Measurements from ENCODE around the gene TOP3A.
"Not testable (repeated sequence)": the region's sequence is repeated elsewhere in the genome, so short reads cannot be mapped to it uniquely, and the experiment has no call there.

Gene TOP3A, protein sequence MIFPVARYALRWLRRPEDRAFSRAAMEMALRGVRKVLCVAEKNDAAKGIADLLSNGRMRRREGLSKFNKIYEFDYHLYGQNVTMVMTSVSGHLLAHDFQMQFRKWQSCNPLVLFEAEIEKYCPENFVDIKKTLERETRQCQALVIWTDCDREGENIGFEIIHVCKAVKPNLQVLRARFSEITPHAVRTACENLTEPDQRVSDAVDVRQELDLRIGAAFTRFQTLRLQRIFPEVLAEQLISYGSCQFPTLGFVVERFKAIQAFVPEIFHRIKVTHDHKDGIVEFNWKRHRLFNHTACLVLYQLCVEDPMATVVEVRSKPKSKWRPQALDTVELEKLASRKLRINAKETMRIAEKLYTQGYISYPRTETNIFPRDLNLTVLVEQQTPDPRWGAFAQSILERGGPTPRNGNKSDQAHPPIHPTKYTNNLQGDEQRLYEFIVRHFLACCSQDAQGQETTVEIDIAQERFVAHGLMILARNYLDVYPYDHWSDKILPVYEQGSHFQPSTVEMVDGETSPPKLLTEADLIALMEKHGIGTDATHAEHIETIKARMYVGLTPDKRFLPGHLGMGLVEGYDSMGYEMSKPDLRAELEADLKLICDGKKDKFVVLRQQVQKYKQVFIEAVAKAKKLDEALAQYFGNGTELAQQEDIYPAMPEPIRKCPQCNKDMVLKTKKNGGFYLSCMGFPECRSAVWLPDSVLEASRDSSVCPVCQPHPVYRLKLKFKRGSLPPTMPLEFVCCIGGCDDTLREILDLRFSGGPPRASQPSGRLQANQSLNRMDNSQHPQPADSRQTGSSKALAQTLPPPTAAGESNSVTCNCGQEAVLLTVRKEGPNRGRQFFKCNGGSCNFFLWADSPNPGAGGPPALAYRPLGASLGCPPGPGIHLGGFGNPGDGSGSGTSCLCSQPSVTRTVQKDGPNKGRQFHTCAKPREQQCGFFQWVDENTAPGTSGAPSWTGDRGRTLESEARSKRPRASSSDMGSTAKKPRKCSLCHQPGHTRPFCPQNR

DNA sequence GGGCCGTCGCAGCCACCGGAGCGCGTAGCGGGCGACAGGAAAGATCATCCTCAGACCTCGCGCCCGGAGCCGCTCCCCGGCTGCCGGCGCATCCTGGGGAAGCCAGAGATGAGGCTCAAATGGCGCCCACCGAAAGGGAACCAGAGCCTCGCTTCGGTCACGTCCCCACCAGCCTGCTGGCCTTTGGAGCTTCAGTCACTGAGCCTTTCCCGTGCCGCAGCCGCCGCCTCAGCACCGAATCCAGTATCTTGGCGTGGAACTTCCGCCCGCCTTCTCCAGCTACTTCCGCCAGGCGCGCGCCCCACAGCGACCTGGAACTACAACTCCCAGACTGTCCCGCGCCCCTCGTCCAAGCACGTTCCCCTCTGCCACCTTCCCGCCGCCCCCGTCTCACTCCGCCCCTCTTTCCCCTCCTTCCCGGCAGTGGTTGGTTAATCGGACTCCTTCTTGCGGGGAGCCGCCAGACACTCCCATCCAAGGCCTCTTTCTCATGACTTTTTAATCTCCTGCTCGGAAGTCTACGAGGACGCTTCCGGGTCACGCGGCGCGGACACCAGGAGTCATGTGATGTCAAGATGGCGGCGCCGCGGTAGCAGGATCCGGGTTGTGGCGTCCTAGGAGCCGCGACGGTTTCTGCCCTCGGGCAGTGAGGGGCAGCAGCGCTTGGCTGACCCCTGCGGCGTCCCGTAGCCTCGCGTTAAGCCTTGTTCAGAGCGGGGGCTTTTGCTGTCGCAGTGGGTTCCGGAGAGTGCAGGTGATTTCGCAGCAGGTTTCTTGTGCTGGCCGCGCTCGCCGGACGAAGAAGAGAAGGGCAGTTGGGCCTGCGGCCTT is at the start of gene TOP3A, which contains the start of gene SMCR8:
Gene TOP3A (minus strand): TSS at position 264 of the 831 bp plus-strand sequence. CDS start 216 bp downstream, at position 48.
Gene SMCR8 (plus strand): TSS at position 563 of the 831 bp plus-strand sequence. CDS start 497 bp downstream, outside the sequence.
- DNase-seq (ENCODE audit: low read depth), result peak; percentile 99

DNA sequence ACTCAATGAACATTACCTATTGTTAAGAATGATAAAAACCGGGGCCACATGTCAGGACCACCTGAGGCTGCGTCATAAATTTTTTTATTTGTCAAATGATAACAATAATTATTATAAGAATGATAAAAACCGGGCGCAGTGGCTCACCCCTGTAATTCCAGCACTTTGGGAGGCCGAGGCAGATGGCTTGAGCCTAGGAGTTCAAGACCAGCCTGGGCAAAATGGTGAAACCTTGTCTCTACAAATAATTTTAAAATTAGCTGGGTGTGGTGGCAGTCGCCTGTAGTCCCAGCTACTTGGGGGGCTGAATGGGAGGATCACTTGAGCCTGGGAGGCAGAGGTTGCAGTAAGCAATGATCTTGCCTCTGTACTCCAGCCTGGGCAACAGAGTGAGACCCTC is 49.4 kb upstream of the TOP3A start:
- DNase-seq (ENCODE audit: low read depth), result no peak

DNA sequence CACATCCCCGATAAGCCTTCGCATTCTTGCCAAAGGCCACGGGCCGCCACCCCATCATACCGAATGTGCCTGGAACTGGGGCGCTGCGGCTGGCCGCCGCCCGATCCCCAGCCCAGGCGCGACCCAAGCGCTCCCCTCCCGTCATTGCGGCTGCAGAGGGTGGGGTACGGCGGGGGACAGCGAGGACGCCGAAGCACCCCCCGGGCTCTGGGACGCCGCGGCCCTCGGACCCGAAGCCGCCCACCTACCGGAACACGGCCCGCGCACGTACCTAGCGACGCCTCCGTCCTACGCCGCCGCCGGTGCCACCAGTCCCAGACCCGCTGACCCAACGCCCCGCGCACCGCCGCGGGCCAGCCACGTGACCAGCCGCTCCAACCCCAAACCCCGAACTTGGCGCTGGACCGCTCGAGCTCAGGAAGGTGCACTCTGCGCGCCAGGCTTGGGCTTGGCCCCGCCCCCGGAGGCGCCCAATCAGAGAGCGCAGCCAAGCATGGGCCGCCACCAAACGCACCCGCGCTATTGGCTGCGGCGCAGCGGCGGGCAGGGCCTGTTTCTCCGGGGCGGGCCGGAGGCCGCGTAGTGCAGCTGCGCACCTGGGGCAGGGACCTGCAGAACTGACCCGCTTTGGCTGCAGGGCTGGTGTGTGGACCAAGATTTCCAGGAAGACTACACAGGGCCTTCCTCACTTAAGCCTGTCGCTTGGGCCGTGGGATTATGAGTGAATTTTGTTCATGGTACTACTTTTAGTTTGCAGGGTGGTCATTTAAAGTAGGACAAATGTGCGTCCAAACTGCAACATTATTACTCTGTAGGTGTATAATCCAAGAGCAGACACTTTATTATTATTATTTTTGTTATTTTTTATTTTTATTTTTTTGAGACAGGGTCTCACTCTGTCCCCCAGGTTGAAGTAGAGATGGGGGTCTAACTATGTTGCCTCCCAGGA is 48.6 kb upstream of the TOP3A start, which contains the start of gene SHMT1:
Gene SHMT1 (minus strand): TSS at position 450 of the 949 bp plus-strand sequence. CDS start 7,569 bp downstream, outside the sequence.
- DNase-seq (ENCODE audit: low read depth), result peak; percentile 75

DNA sequence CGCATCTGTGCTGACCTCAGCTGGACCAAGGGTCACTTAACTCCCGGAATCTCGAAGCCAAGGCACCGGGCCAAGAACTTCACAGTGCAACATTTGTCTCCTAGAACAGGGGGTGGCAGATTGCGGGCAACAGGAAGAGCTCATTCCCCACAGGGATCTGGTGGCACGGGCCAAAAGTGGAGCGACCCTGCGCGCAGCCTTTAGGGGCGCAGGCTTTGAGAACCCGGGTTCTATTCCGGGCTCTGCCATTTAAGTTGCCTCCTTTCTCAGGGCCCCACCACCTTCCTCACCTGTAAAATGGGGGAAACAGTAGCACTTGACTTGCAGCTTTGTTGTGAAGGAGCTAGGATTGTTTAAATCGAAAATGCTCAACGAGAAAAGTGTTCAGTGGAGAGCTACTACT is 47.9 kb upstream of the TOP3A start:
- DNase-seq (ENCODE audit: low read depth), result no peak

DNA sequence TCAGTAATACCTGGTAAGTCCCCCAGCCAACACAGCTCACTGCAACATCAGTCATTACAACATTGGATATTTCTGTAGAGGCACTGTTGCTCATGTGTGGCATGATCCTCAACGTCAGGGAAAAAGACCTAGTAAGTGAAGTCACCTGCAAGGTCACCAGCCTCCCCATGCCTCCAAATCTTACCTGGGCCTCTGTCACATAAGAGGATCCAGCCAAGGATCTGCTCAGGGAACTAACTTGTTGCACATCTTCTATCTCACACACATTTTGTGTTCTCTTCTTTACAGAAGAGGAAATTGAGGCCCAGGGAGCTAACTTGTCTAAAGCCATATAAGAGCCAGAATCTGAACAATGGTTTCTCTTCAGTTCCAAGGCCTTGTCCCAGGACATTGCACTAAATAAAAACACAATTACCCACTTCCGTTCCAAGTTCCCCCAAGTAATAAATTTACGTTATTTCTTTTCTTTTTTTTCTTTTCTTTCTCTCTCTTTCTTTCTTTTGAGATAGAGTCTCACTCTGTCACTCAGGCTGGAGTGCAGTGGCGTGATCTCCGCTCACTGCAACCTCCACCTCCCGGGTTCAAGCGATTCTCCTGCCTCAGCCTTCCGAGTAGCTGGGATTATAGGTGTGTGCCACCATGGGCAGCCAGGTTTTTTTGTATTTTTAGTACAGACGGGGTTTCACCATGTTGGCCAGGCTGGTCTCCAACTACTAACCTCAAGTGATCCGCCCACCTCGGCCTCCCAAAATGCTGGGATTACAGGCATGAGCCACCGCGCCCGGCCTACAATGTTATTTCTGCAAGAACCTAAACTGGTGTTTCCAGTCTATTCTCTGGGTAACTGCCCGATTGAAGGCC is 47.3 kb upstream of the TOP3A start:
- DNase-seq (ENCODE audit: low read depth), result no peak

DNA sequence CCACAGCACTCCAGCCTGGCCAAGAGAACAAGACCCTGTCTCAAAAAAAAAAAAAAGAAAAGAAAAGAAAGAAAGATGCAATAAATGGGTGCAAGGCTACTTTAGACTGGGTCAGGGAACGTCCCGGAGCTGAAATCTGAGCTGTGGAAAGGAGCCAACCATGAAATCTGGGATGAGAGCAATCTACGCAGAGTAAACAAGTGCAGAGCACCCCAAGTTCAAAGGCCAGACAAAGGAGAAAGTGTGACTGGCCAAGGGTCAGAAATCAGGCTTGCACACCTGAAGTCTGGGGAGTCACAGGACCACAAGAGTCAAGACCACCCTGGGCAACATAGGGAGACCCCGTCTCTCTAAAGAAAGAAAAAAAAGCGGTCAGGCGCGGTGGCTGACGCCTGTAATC is 45.7 kb upstream of the TOP3A start:
- DNase-seq (ENCODE audit: low read depth), result no peak

DNA sequence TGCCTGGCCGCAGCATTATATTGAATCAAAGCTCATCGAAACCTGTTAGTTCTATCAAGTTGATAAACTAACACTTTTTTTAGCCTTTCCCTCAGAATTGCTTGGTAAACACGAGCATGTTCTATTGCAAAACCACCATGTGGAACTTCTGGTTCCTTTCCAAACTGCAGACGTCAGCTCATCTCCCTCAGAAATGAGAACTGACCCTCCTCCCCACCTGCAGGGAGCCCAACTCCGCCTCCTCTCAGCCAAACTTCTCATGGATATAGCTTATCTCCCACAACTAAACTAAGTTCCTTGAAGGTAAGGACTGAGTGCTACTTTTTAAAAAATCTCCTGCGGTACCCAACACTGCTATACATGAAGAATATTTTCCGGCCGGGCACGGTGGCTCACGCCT is 41.8 kb upstream of the TOP3A start:
- peak; percentile 25 for DNase-seq (ENCODE audit: low read depth)

DNA sequence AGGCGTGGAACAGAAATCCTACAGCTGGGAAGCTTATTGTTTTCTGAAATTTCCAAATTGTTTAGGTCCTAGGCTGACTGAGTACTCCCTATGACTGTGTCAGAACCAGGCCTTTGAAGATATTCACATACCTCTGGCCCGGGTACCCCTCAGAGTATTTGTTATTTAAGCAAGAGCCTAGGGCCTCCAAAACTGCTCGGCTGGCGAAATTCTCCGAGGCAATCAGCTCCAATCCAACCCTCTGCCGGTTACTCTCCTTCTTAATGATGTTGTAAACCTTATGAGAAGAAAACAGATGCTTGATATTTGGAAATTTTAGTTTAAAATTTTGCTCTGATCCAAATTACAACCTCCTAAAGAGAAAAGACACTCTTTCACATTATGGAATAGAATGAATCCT is 38.7 kb upstream of the TOP3A start:
- no peak for DNase-seq (ENCODE audit: low read depth)

DNA sequence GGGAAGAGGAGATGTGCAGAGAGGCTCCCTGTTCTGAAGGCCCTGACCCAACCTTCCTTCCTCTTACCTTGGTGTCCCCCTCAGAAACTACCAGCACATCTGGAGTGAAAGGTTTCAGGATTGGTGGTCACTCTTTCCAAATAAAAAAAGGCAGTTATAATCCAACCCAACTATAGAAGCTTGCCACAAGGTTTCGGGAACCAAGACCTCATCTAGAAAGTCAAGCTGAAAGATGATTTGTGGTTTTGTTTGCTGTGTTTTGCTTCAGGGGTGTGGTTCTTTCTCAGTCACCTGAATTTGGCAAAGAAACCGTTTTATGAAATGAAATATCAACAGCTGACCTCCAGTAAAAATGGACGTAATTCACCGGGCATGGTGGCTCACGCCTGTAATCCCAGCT is 29.2 kb upstream of the TOP3A start:
- DNase-seq (ENCODE audit: low read depth), result no peak

DNA sequence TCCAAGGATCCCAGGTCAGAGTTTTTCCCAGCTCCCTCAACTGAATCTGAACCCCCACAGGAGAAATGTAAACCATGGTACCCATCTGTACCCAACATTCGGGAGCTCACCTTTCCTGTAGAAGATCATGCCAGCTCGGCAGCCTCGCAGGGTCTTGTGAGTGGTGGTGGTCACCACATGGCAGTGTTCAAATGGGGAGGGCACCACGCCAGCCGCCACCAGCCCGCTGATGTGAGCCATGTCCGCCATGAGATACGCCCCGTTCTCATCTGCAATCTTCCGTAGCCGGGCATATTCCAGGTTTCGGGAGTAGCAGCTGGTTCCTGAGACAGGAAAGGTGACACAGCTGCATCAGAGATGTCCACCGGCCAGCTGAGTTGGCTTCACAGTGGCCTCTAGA is 25.1 kb upstream of the TOP3A start:
- DNase-seq (ENCODE audit: low read depth), result no peak

DNA sequence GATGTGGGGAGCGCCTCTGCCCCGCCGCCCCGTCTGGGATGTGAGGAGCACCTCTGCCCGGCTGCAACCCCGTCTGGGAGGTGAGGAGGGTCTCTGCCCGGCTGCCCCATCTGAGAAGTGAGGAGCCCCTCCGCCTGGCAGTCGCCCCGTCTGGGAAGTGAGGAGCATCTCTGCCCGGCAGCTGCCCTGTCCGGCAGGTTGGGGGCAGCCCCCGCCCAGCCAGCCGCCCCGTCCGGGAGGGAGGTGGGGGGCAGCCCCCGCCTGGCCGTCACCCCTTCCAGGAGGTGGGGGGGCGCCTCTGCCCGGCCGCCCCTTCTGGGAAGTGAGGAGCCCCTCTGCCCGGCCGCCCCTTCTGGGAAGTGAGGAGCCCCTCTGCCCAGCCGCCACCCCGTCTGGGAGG is 23.4 kb upstream of the TOP3A start:
- not testable (repeated sequence) for DNase-seq (ENCODE audit: low read depth)

DNA sequence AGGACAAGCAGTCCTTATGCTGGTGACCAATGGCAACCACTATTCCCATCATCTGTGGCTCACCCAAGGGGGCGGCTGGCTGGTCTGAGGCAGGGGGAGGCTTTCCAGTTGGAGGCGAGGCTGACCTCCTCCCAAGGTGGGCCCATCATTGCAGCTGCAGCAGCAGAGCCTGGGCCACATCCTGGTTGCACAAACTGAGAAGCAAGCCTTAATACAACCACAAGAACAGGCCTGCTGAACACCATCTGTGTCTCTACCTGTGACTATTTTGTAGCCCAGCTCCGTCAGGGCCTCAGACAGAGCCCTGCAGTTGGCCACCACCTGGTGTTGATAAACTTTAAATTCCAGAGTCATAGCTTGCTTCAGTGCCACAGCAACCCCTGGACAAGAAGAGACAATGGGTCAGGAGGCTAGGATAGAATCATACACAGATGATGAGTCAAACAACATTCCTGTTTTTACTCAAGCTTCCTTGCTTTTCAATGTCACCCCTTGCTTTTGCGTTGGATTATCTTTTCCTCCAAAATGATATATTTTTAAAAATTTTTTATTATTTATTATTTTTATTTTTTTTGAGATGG is 18.2 kb upstream of the TOP3A start:
- DNase-seq (ENCODE audit: low read depth), result no peak

DNA sequence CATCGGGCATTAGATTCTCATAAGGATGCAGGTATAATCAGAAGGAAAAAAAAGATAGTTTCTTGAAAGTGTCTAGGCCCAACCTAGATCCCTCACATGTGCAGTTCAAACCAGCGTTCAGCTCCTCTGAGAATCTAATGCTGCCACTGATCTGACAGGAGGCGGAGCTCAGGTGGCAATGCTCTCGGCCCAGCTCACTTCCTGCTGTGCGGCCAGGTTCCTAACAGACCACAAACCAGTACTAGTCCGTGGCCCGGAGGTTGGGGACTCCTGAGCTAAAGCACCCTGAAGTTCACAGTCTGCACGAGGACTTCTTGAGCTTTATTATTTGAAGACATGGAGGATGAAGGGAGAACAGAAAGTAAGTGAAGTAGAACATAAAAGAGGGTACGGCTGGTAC is 17.1 kb upstream of the TOP3A start:
- DNase-seq (ENCODE audit: low read depth), result no peak

DNA sequence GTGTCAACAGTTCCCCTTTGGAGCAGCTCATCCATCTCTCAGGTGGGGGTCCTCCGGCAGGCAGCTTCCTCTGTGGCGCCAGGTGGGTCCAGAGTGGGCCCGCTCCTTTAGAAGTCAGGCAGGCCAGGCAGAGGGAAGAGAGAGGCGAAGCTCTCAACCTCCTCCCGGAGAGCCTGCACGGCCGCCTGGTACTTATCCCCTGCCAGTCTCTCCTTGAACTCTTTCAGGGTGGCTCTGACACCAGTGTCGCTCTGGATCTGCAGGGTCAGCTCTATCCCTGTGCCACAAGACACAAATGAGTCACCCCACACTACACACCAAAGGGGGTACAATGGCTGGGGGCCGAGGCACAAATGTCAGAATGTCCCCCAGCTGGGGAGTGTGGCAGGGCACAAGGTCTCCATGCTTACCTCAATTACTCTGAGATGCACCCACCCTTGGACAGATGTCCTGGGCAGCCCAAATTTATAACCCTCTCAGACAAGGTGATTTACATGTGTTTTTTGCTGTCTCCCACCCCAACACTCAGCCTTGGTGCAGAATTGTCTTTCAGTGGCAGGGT is 13.9 kb upstream of the TOP3A start:
- no peak for DNase-seq (ENCODE audit: low read depth)

DNA sequence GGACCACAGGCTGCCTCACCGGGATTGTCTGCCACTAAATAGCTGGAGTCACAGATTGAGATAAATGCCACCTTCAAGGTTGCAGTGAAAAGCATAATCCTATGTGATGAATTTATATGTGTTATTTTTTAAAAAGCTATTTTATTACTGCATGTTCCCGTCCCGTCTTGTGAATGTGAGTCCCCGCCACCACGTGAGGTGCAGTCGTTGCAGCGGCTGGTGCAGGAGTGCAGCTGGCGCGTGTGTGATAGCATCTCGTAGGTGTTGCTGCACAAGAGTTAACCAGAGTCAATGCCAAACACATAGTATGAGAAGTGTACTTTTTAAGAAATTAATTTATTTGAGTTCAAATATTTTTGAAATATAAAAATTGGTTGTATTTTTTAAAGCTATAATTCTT is 12.8 kb upstream of the TOP3A start:
- no peak for DNase-seq (ENCODE audit: low read depth)

DNA sequence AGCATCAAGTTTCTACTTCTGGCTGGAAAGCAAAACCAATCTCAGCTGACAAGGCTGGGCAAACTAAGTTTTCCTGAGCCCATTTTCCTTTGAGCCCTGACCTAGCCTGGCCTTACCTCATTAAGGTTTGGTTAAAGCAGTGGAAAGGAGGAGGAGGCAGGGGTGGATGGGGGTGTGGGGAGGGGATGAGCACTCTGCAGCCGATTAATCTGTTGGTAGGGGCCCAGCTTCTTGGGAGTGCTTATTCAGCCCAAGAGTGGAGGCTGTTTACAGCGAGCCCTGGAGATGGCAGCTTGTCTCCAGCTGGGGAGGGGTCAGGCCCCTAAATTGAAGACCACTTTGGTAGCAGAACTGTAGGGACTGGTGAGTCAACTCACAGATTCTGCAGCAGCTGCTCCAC is 12.3 kb upstream of the TOP3A start:
- no peak for DNase-seq (ENCODE audit: low read depth)

DNA sequence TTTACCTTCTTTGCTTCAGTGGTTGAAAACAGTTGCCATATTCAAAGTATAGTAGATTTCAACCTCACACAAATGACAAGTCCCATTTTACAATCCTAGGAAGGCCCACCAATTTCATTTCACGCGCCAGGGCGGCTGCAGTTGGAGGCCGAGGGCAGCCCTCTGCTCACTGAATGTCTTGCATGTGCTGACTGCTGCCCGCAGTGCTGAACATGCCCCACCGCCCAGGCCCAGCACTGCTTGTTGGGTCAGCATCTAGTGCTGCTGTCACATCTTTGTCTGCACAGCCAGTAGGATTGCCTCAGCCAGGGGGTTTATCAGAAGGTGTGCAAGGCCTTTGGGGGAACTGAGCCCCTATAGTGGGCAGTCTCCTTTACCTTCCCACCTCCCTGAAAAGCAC is 11.8 kb upstream of the TOP3A start:
- no peak for DNase-seq (ENCODE audit: low read depth)

DNA sequence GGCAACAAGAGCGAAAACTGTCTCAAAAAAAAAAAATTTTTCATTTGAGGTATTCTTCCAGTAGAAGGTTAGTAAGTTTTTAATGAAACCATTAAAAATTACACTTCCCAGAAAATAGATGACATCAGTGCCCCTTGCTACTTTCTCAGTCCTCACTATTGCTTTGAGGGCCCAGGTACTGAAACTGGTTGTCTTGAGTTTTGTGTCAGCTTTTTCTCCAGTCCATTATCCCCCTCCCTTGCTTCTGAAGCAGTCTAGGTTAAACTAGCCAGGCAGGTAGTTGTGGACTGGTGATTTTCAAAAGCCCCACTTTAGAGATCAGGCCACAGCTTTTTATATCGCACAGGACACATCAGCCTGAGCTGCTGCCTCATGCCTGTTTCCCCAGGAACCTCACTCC is 11.2 kb upstream of the TOP3A start:
- DNase-seq (ENCODE audit: low read depth), result no peak

All from stromal cell of bone marrow (primary cell).